ENCODE measurements around the gene CNOT4. TPM values are rescaled to one million over a fixed set of nuclear protein-coding genes. Genes with fewer than 3 reads are reported as not detected.

Gene CNOT4
- total and polyA plus RNA-seq, 2 of the 8 experiments (the other 6 are each of a cell fraction or from before 2014, with no cell fraction given) = 10.9 to 25.8 TPM

- CTCF ChIA-PET (ENCODE audit: partially characterized antibody) = interaction anchor here (0.6 to 3.0 kb wide), 2 partner anchors 40 to 269 kb away, joined by 3 to 7 read pairs; no protein-coding TSS in a partner anchor
Measured at GRCh38 chr7:135550196-135550595, 40.3 kb upstream of the CNOT4 start.

More at GRCh38 chr7:135550196-135550595, 40.3 kb upstream of the CNOT4 start:
- Histone ChIP-seq H3K4ac (replicated peaks; ENCODE audit: insufficient read length, low read depth, low read length) (no peak overlapping the region), H4K5ac (ENCODE audit: insufficient read length, low read depth, low read length) (no peak overlapping the region), H3K79me1 (ENCODE audit: low read depth, low read length) (no peaks in the 10 kb centered on the region), H4K20me1 (replicated peaks in 1 of 2; ENCODE audit: control insufficient read depth in 1 of 2, insufficient read depth in 2 of 2, low read length in 2 of 2) (no peaks in the 10 kb centered on the region), H4K91ac (replicated peaks; ENCODE audit: insufficient read length, low read length) (no peak overlapping the region), H2BK5ac (ENCODE audit: low read depth, low read length) (no peak overlapping the region), H3K14ac (ENCODE audit: insufficient read length) (no peak overlapping the region), H3K56ac (replicated peaks; ENCODE audit: insufficient read length, low read depth, low read length) (no peak overlapping the region), H4K8ac (ENCODE audit: extremely low read depth, insufficient read depth, low read length) (no peak overlapping the region), H2AFZ (ENCODE audit: low read length) (peak overlapping the region; percentile 59; the same call in 1 of the 2 replicates), H3K27me3 (replicated peaks in 1 of 4; ENCODE audit: control insufficient read depth in 3 of 4, extremely low read depth in 1 of 4, insufficient read depth in 3 of 4, low read length in 3 of 4) (no peaks in the 10 kb centered on the region), H3K36me3 (ENCODE audit: control insufficient read depth in 2 of 4, insufficient read depth in 4 of 4, low read length in 3 of 4) (no peaks in the 10 kb centered on the region), H3K18ac (ENCODE audit: extremely low read depth, low read length) (no peak overlapping the region), H3K79me2 (ENCODE audit: control insufficient read depth in 1 of 2, insufficient read depth in 2 of 2, low read length in 2 of 2) (no peaks in the 10 kb centered on the region), H2BK15ac (ENCODE audit: low read length) (no peak overlapping the region), H2AK5ac (ENCODE audit: low read depth, low read length) (no peak overlapping the region), H3K23ac (ENCODE audit: insufficient read length) (no peak overlapping the region), H2BK20ac (ENCODE audit: low read length) (no peak overlapping the region), H3K4me2 (ENCODE audit: insufficient read depth in 1 of 2, low read depth in 2 of 2, low read length in 2 of 2) (no peak overlapping the region), H2BK120ac (replicated peaks; ENCODE audit: low read depth, low read length) (no peak overlapping the region), H3K4me1 (replicated peaks in 1 of 4; ENCODE audit: control insufficient read depth in 3 of 4, insufficient read depth in 4 of 4, low read length in 3 of 4) (no peaks in the 10 kb centered on the region), H3K9ac (replicated peaks in 1 of 4; ENCODE audit: extremely low read depth in 1 of 4, low read depth in 3 of 4, low read length in 3 of 4) (no peak overlapping the region), H2BK12ac (ENCODE audit: low read depth, low read length) (no peak overlapping the region), H3K23me2 (ENCODE audit: low read depth, low read length) (no peaks in the 10 kb centered on the region), H3K9me3 (ENCODE audit: insufficient read depth in 2 of 2, low read depth in 1 of 2, low read length in 1 of 2) (no peaks in the 10 kb centered on the region), H3K27ac (ENCODE audit: low read depth, low read length) (no peak overlapping the region), H3K4me3 (ENCODE audit: extremely low read depth in 1 of 4, insufficient read depth in 2 of 4, low read depth in 3 of 4, low read length in 4 of 4) (no peak overlapping the region)
- FAIRE-seq = no peak
- POLR2A ChIA-PET (ENCODE audit: partially characterized antibody) = no interaction called here
- TF ChIP-seq GABPA (IDR thresholded peaks at IDR 0.05; ENCODE audit: borderline replicate concordance, insufficient read depth, low read length) = no peak
- no peak for TF ChIP-seq CTCF (IDR thresholded peaks at IDR 0.05; ENCODE audit: control extremely low read depth in 1 of 3, insufficient read depth in 1 of 3, low read depth in 1 of 3, low read length in 3 of 3)
- no peak for TF ChIP-seq CHD2 (IDR thresholded peaks at IDR 0.05; ENCODE audit: low read length)
- no peak for TF ChIP-seq EGR1 (IDR thresholded peaks at IDR 0.05; ENCODE audit: borderline replicate concordance, low read depth, low read length)
- TF ChIP-seq SP1 (IDR thresholded peaks at IDR 0.05; ENCODE audit: low read depth, low read length) = no peak
- TF ChIP-seq JUN (IDR thresholded peaks at IDR 0.05; ENCODE audit: low read depth, low read length) = no peak
- TF ChIP-seq MAFK (IDR thresholded peaks at IDR 0.05; ENCODE audit: low read depth, low read length) = no peak
- DNase-seq (ENCODE audit: low read depth in 1 of 2, low spot score in 2 of 2) = no peak
- 87% methylated on average over 4 of the region's 7 CpGs; no CpG with 5 or more reads in 1 of the 2 experiments for WGBS, 2 experiments (ENCODE audit: extremely low coverage in 1 of 2, insufficient coverage in 1 of 2, insufficient read length in 1 of 2, insufficient replicate concordance in 2 of 2, low coverage in 1 of 2, low lambda C conversion rate in 2 of 2, missing lambda C conversion rate in 1 of 2)
